Amniotic epithelial cell (primary cell): ENCODE results near the gene PCNX2.
A peak's percentile ranks its signal among the peaks of the same experiment; 100 is the strongest.

ENCODE experiments used
- DNase-seq: peaks from one replicate; pipeline ENCODE4 v3.0.0-alpha.2; 2010; ENCODE audit warnings: low read depth

The PCNX2 gene

DNA sequence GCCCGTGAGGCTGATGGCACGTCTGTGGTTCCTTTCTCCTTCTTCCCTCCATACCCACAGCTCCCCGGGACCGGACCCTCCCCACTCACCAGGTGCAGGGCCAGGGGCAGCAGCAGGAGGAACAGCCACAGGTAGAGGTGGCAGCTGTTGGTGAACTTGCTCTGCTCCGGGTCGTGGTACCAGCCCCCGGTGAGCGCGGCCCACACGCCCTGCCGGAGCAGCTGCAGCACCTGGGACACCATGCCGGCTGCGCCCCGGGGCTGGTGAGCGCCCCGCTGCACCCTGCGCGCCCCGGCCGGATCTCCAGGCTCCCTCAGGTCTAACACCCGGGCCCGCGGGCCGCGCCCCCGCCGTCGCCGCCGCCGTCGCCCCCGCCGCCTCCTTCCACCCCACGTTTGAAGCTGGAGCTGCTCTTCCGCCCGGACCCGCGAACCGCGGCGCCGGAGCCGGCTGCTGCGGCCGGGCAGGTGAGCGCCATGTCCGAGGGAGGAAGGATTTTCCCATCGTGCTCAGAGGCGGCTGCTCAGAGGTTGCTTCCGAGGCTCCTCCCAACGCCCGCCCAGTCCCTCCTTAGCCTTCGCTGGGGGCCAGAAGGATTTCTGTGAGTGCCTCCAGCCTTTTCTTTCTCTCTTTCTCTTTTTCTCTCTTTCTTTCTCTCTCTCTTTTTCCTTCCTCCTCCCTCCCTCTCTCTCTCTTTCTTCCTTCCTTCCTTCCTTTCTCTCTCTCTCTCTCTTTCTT lies at the start of gene PCNX2:
Gene PCNX2 (minus strand): TSS at position 489 of the 738 bp plus-strand sequence. CDS start 247 bp downstream, at position 242.
- peak; percentile 47 for DNase-seq

GRCh38 chr1:233343262-233343661 lies 47.7 kb upstream of the PCNX2 start:
- no peak for DNase-seq

DNA sequence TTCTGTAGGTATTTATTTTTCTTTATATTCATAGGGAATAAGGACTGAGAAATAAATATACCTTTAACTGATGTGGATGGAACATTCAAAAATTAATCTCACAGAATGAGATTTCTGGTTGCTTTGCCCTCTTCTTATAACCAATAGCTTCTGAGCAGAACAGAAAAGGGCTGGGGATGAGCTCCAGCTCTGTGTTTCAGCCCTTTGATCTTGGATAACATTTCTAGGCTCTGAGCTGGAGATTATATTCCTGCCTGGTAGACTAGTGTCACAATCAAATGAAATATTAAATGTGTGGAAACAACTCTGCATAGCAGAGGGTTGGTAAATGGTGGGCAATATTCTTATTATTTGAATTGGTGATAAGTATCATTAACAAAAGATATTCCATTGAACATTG lies 46.6 kb upstream of the PCNX2 start:
- no peak for DNase-seq

GRCh38 chr1:233340966-233341516 lies 45.5 kb upstream of the PCNX2 start:
- DNase-seq, result no peak

DNA sequence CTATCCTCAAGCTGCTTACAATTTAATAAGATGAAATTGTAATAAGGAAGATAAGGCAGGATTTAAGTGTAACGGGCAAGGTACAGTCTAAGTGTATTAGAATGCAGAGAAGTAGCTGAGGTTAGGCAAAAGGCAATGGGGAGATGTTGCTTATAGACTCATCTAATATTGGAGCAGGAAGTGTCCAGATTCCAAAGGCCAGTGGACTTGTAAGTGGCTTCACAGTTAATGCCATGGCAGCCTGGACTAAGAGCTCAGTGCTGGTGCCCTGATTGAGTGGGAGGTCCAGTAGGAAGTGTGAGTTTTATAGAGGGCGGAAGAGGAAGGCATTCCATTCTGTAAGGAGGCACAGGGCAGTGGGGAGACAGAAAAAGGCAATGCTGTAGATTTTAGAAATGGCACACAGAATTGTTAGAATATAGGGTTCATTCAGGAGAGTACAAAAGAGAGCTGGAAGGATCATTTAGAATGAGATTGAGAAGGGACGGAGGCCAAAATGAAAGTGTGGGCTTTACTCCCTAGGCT lies 44.6 kb upstream of the PCNX2 start:
- no peak for DNase-seq

DNA sequence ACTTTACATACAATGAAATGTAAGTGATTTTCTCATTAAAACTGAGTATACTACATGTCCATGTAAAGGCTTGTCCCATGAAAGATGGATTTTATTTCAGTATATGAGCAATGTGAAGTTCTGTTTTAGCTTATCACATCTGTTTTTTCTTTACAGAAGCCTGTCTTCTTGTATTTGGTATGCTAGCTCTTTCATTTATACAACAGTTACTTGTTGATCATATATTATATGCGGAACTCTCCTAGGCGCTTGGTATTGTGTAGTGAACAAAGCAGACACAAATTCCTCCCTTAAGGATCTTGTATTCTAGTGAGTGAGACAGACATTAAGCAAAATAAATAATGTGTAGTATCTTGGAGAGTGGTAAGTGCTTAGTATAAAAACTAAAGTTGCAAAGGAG lies 42.6 kb upstream of the PCNX2 start:
- DNase-seq, result no peak

DNA sequence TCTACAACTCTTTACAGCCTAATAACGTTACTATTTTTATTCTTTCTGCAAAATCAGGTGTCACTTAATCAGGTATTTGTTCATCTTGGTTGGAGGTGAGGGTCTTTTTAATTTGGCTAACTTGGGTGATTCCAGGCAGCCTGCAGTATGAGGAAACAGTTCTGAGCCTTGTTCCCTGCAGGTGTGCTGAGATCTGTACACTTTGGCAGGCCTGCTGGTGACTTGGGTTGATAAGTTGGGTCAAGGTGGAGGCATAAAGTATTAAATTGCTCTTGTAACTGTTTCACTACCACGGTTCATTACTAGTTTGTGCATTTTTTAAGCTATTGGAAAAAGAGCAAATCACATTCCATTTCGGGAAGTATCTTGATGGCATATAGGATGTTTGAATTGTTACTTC lies 42.0 kb upstream of the PCNX2 start:
- DNase-seq, result no peak

DNA sequence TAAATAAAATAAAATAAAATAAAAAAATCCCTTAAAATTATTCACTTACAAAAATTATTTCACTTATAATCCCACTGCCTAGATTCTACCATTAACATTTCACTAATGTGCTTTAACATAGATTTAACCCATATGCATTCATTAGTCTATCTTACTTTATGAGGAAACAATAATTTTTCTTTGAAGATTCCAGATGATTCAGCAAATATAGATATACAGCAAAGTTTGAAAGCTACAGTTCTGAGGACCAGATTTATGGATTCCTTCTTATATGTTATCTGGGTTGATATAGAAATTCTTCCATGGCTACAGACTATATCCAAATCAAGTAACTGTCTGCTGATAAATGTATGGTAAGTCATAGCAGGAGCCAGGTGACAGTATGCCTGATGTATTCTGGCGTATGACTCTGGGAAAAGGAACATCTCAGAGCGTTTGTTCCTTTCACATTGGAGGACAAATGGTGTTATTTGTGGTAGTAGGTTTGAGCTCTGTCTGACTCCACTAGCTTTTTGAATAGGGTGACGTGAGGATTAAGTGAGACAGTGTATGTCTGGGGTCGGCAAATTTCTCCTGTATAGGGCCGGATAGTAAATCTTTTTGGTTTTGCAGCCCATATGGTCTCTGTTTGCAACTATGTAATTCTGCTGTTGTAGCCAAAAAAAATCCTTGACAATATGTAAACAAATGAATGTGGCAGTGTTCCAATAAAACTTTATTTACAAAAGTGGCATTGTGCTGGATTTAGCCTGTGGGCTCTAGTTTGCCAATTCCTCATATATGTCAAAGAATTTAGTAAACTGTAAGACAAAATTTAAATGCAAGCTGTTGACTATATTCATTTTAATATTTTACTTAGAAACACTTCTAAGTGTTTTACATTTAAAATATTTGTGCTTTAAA lies 41.3 kb upstream of the PCNX2 start:
- no peak for DNase-seq

- no peak for DNase-seq
Observed at GRCh38 chr1:233334092-233334491, 38.6 kb upstream of the PCNX2 start.

- no peak for DNase-seq
Observed at GRCh38 chr1:233333086-233333485, 37.6 kb upstream of the PCNX2 start.

GRCh38 chr1:233331676-233332519 lies 36.4 kb upstream of the PCNX2 start:
- DNase-seq, result no peak

DNA sequence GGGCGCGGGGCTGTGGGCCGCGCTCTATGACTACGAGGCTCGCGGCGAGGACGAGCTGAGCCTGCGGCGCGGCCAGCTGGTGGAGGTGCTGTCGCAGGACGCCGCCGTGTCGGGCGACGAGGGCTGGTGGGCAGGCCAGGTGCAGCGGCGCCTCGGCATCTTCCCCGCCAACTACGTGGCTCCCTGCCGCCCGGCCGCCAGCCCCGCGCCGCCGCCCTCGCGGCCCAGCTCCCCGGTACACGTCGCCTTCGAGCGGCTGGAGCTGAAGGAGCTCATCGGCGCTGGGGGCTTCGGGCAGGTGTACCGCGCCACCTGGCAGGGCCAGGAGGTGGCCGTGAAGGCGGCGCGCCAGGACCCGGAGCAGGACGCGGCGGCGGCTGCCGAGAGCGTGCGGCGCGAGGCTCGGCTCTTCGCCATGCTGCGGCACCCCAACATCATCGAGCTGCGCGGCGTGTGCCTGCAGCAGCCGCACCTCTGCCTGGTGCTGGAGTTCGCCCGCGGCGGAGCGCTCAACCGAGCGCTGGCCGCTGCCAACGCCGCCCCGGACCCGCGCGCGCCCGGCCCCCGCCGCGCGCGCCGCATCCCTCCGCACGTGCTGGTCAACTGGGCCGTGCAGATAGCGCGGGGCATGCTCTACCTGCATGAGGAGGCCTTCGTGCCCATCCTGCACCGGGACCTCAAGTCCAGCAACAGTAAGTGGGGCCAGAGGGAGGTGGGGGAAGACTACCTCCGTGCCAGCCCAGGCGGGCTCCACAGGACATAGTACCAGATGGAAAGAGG lies 32.8 kb upstream of the PCNX2 start:
- DNase-seq, result peak; percentile 6

- no peak for DNase-seq
Observed at GRCh38 chr1:233327651-233328141, 32.2 kb upstream of the PCNX2 start, which contains the start of gene MAP3K21. MAP3K21 (plus strand) TSS chr1:233327724; CDS start chr1:233328029, 305 bp downstream.

GRCh38 chr1:233326811-233327650 lies 31.5 kb upstream of the PCNX2 start:
- DNase-seq, result peak; percentile 5

- DNase-seq, result no peak
Observed at GRCh38 chr1:233326319-233326718, 30.8 kb upstream of the PCNX2 start.

GRCh38 chr1:233323718-233324117 lies 28.2 kb upstream of the PCNX2 start:
- no peak for DNase-seq

- DNase-seq, result no peak
Observed at GRCh38 chr1:233320023-233320422, 24.5 kb upstream of the PCNX2 start.

GRCh38 chr1:233319272-233319671 lies 23.7 kb upstream of the PCNX2 start:
- no peak for DNase-seq

GRCh38 chr1:233316473-233316872 lies 20.9 kb upstream of the PCNX2 start:
- no peak for DNase-seq
